ENCODE measurements around the gene HDAC8. TPM values are rescaled to one million over a fixed set of nuclear protein-coding genes. Genes with fewer than 3 reads are reported as not detected.

The HDAC8 gene
- total RNA-seq, 2 experiments from 2014 or later: 5.8 to 6.8 TPM

DNA sequence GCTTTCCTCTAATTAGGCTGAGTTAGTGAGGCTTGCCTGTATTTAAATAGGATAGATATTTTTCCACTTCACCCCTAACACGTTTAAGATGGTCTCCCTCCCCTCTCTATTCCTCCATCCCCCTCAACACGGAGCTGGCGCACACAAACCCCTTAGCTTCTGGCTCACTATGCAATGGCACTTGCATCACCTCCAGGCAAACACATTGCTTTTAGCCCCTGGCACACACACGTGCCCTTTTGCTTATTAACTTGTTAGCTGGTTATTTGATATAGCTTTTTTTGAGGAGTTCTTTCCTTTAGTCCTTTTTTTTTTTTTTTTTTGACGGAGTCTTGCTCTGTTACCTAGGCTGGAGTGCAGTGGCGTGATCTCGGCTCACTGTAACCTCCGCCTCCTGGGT, 94.3 kb downstream of the HDAC8 start:
- Mint-ChIP-seq H3K36me3 (ENCODE audit: low read depth) (peaks cover 33% of the 10 kb centered on the region), H3K27me3 (no peaks in the 10 kb centered on the region), H3K4me1 (ENCODE audit: low read depth) (no peaks in the 10 kb centered on the region), H3K4me3 (no peak overlapping the region), H3K9me3 (no peaks in the 10 kb centered on the region), H3K27ac (no peak overlapping the region)
- intact Hi-C loops (cut with DNase I, micrococcal nuclease): no loop called here
- Histone ChIP-seq H3K4me3 (ENCODE audit: low read length) (no peak overlapping the region), H3K4me1 (ENCODE audit: insufficient read depth, low read length) (no peaks in the 10 kb centered on the region), H3K27ac (ENCODE audit: low read depth in 1 of 2, low read length in 2 of 2) (no peak overlapping the region), H3K27me3 (ENCODE audit: control insufficient read depth in 1 of 2, insufficient read depth in 2 of 2, low read length in 2 of 2) (no peaks in the 10 kb centered on the region), H3K9me3 (ENCODE audit: control insufficient read depth in 1 of 2, insufficient read depth in 1 of 2, low read length in 2 of 2) (no peaks in the 10 kb centered on the region), H3K36me3 (ENCODE audit: insufficient read depth, low read length) (peaks cover 9% of the 10 kb centered on the region)
- DNase-seq: no peak
- TF ChIP-seq, protein P1, sequence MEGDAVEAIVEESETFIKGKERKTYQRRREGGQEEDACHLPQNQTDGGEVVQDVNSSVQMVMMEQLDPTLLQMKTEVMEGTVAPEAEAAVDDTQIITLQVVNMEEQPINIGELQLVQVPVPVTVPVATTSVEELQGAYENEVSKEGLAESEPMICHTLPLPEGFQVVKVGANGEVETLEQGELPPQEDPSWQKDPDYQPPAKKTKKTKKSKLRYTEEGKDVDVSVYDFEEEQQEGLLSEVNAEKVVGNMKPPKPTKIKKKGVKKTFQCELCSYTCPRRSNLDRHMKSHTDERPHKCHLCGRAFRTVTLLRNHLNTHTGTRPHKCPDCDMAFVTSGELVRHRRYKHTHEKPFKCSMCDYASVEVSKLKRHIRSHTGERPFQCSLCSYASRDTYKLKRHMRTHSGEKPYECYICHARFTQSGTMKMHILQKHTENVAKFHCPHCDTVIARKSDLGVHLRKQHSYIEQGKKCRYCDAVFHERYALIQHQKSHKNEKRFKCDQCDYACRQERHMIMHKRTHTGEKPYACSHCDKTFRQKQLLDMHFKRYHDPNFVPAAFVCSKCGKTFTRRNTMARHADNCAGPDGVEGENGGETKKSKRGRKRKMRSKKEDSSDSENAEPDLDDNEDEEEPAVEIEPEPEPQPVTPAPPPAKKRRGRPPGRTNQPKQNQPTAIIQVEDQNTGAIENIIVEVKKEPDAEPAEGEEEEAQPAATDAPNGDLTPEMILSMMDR (IDR thresholded peaks at IDR 0.05): no peak
- CTCF ChIA-PET: no interaction called here
- POLR2A ChIA-PET: no interaction called here
- ATAC-seq (ENCODE audit: poor library complexity): no peak

DNA sequence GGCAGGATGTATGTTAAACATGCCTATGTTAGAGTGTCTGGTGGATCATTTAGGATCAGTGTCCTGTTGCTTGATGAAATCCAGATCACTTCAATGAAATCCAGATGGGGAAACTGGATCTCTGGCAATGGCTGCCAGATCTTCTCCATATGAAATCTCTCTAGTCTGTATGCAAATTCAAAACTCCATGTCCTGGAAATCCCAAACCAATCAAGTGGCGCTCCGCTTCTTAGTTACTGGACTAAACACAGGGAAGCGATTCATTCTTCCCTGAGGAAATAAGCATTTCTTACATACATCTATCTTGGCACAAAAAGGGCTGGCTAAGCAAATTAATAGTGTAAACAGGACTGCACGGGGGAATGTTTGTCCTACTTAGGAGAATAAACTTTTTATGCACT, 94.9 kb downstream of the HDAC8 start:
- no peak overlapping the region for H3K27ac ChIP-seq (ENCODE audit: low read depth in 1 of 2, low read length in 2 of 2)
- H3K36me3 Mint-ChIP-seq (ENCODE audit: low read depth): peaks cover 38% of the 10 kb centered on the region
- POLR2A ChIA-PET: no interaction called here

DNA sequence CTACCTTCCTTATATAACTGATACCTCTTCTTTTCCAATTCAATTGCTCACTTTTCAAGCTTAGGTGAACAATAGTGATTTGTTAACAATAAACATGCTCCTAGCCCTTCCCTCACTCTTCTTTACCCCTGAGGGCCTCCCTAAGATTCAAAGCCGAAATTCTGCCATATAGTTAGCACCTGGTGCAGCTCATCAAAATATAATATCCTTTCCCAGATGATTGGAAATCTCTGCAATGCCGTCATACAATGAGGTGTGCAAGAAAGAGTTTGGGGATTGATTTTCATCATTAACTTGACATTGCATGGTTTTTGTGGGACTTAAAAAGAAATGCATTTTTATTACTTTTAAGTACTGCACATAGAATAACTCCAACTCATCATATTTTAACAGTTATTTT, 95.3 kb downstream of the HDAC8 start:
- Histone ChIP-seq H3K27ac (ENCODE audit: low read depth in 1 of 2, low read length in 2 of 2) (no peak overlapping the region), H3K27me3 (ENCODE audit: control insufficient read depth in 1 of 2, insufficient read depth in 2 of 2, low read length in 2 of 2) (no peaks in the 10 kb centered on the region), H3K36me3 (ENCODE audit: insufficient read depth, low read length) (peaks cover 11% of the 10 kb centered on the region), H3K4me1 (ENCODE audit: insufficient read depth, low read length) (no peaks in the 10 kb centered on the region), H3K9me3 (ENCODE audit: control insufficient read depth in 1 of 2, insufficient read depth in 1 of 2, low read length in 2 of 2) (no peaks in the 10 kb centered on the region), H3K4me3 (ENCODE audit: low read length) (no peak overlapping the region)
- Mint-ChIP-seq H3K27ac (no peak overlapping the region), H3K4me1 (ENCODE audit: low read depth) (no peaks in the 10 kb centered on the region), H3K9me3 (no peaks in the 10 kb centered on the region), H3K36me3 (ENCODE audit: low read depth) (peaks cover 42% of the 10 kb centered on the region), H3K27me3 (no peaks in the 10 kb centered on the region), H3K4me3 (no peak overlapping the region)
- no peak for ATAC-seq (ENCODE audit: poor library complexity)
- ChIA-PET CTCF (no interaction called here), POLR2A (no interaction called here)
- DNase-seq: no peak
- TF ChIP-seq, protein P1 (IDR thresholded peaks at IDR 0.05): no peak
- intact Hi-C loops (cut with DNase I, micrococcal nuclease): no loop called here

More for the DNA sequence above, 94.9 kb downstream of the HDAC8 start:
- no peaks in the 10 kb centered on the region for H3K27me3 ChIP-seq (ENCODE audit: control insufficient read depth in 1 of 2, insufficient read depth in 2 of 2, low read length in 2 of 2)
- H3K4me3 ChIP-seq (ENCODE audit: low read length): no peak overlapping the region
- H3K4me1 ChIP-seq (ENCODE audit: insufficient read depth, low read length): no peaks in the 10 kb centered on the region
- Mint-ChIP-seq H3K9me3 (no peaks in the 10 kb centered on the region), H3K27me3 (no peaks in the 10 kb centered on the region), H3K4me3 (no peak overlapping the region), H3K4me1 (ENCODE audit: low read depth) (no peaks in the 10 kb centered on the region), H3K27ac (no peak overlapping the region)
- intact Hi-C loops (cut with DNase I, micrococcal nuclease): no loop called here
- ATAC-seq (ENCODE audit: poor library complexity) (no peak), DNase-seq (no peak)
- TF ChIP-seq, protein P1 (IDR thresholded peaks at IDR 0.05): no peak
- H3K9me3 ChIP-seq (ENCODE audit: control insufficient read depth in 1 of 2, insufficient read depth in 1 of 2, low read length in 2 of 2): no peaks in the 10 kb centered on the region
- H3K36me3 ChIP-seq (ENCODE audit: insufficient read depth, low read length): peaks cover 9% of the 10 kb centered on the region
- CTCF ChIA-PET: no interaction called here

Data from CD4-positive, alpha-beta T cell (primary cell).